DND-41 (cell line): ENCODE data around the gene LIF.

Source experiments
- CTCF ChIP-seq: IDR thresholded peaks from 2 replicates; pipeline ENCODE4 v1.5.1; 2012; ENCODE audit warnings: borderline replicate concordance, low read length, moderate library complexity, mild to moderate bottlenecking; ENCODE audit not compliant: poor library complexity, severe bottlenecking; ENCODE audit errors: extremely low read depth
- EZH2 ChIP-seq: IDR thresholded peaks from 3 replicates; pipeline ENCODE4 v1.6.1; 2012; ENCODE audit warnings: borderline replicate concordance, low read depth, mild to moderate bottlenecking, moderate library complexity, low read length, inconsistent platforms; ENCODE audit not compliant: severe bottlenecking

- TF ChIP-seq CTCF: no peak
- no peak for TF ChIP-seq EZH2
These were observed 6.8 kb upstream of the LIF start for GRCh38 chr22:30253205-30253852.
